Measurements from ENCODE around the gene ASB14.
"Not testable (repeated sequence)": the region's sequence is repeated elsewhere in the genome, so short reads cannot be mapped to it uniquely, and the experiment has no call there.

ASB14 gene

GRCh38 chr3:57292159-57292896 lies at the start of gene ASB14:
TSS of gene ASB14 (minus strand) at chr3:57292685. CDS start at chr3:57292033, 652 bp downstream.
- no peak for DNase-seq (ENCODE audit: low spot score)

DNA sequence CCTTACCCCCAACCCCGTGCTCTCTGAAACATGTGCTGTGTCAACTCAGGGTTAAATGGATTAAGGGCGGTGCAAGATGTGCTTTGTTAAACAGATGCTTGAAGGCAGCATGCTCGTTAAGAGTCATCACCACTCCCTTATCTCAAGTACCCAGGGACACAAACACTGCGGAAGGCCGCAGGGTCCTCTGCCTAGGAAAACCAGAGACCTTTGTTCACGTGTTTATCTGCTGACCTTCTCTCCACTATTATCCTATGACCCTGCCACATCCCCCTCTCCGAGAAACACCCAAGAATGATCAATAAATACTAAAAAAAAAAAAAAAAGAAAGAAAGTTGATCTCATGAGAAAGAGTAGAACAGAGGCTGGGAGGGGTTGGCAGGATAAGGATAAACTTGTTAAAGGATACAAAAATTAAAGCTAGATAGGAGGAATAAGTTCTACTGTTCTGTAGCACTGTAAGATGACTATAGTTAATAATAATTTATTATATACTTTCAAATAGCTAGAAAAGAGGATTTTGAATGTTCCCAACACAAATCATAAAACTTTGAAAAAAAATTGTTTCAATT lies 46.7 kb upstream of the ASB14 start:
- not testable (repeated sequence) for DNase-seq (ENCODE audit: low spot score)

DNA sequence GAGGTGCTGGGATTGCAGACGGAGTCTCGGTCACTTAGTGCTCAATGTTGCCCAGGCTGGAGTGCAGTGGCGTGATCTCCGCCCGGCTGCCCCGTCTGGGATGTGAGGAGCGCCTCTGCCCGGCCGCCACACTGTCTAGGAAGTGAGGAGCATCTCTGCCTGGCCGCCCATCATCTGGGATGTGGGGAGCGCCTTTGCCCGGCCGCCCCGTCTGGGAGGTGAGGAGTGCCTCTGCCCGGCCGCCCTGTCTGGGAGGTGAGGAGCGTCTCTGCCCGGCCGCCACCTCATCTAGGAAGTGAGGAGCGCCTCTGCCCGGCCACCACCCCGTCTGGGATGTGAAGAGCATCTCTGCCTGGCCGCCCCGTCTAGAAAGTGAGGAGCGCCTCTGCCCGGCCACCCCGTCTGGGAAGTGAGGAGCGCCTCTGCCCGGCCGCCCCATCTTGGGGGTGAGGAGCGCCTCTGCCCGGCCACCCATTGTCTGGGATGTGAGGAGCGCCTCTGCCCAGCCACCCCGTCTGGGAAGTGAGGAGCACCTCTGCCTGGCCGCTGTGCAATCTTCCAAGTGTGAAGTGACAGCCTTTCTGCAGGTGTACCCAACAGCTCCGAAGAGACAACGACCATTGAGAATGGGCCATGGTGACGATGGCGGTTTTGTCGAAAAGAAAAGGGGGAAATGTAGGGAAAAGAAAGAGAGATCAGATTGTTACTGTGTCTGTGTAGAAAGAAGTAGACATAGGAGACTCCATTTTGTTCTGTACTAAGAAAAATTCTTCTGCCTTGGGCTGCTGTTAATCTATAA lies 46.0 kb upstream of the ASB14 start:
- DNase-seq (ENCODE audit: low spot score): not testable (repeated sequence)

- DNase-seq (ENCODE audit: low spot score): no peak
Observed at GRCh38 chr3:57335283-57335938, 42.9 kb upstream of the ASB14 start.

- DNase-seq (ENCODE audit: low spot score): no peak
Observed at GRCh38 chr3:57331078-57331610, 38.7 kb upstream of the ASB14 start.

DNA sequence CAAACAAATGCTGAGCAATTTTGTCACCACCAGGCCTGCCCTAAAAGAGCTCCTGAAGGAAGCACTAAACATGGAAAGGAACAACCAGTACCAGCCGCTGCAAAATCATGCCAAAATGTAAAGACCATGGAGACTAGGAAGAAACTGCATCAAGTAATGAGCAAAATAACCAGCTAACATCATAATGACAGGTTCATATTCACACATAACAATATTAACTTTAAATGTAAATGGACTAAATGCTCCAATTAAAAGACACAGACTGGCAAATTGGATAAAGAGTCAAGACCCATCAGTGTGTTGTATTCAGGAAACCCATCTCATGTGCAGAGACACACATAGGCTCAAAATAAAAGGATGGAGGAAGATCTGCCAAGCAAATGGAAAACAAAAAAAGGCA lies 34.0 kb upstream of the ASB14 start:
- not testable (repeated sequence) for DNase-seq (ENCODE audit: low spot score)

DNA sequence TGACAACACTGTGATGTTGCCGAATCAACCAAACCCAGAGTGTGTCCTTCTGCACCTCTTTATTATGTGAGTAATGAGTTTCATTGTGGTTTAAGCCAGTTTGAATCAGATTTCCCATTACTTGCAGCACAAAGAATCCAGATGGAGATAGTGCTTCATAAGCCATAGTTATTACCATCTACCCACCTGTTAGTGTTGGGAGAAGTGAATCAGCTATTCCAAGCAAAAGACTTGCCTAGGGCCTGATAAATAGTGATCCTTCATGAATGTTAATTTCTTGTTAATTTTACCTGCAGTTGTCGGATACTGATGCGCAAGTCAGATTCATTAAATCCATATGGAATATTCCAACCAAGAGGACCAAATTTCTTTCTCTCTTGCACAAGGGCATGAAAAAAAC lies 21.7 kb upstream of the ASB14 start:
- no peak for DNase-seq (ENCODE audit: low spot score)

GRCh38 chr3:57309769-57310360 lies 17.4 kb upstream of the ASB14 start:
- no peak for DNase-seq (ENCODE audit: low spot score)

- not testable (repeated sequence) for DNase-seq (ENCODE audit: low spot score)
Observed at GRCh38 chr3:57303520-57303919, 11.0 kb upstream of the ASB14 start.

GRCh38 chr3:57298041-57298440 lies 5.6 kb upstream of the ASB14 start:
- DNase-seq (ENCODE audit: low spot score): no peak

DNA sequence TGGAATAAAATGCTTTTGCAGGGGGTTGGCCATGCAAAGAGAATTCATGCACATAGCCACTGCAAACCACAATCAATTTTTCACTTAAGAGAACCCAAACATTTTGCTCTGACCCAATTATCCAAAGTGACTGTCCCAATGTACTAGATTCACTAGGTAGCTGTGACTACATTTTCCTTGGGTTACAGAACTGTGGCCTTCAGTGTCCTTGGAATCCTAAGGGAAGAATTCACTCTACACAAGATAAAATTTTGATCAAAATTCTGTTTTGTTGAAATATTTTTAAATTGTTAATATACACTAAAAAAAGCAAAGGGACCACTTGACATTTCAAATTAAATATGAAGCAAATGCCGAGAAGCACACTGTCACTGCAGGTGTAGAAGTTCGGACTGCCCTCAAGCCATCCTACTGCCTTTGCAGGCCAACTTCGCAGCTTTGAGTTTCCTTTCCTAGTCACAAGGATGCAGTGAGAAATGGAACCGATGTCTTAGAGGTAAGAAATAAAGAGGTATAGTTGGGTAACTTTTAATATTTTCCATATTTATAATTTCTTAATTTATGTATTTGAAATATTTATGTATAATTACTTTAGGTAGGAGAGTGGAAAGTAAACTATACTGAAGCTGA lies 527 bp upstream of the ASB14 start:
- no peak for DNase-seq (ENCODE audit: low spot score)

GRCh38 chr3:57288403-57288802 lies 4.1 kb downstream of the ASB14 start:
- no peak for DNase-seq (ENCODE audit: low spot score)

DNA sequence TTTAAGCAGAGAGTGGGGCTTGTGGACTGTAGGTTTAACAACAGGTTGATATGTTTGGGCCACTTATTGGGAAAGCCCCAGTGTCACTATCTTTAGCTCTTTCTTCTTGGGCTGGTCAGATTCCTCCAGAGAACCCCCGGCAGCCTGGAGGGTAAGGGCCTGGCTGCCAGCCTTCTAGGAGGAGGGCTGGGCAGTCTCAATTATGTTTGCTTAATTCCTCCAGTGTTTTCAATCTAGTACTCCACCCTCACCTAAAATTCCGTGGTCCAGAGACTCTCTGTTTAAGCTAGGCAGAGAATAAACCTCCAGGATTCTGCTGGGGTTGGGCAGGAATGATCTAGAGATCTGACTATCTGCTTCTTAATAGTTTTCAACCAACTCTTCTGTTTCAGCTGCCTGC lies 5.3 kb downstream of the ASB14 start:
- DNase-seq (ENCODE audit: low spot score): no peak

- DNase-seq (ENCODE audit: low spot score): no peak
Observed at GRCh38 chr3:57283334-57283733, 9.2 kb downstream of the ASB14 start.

DNA sequence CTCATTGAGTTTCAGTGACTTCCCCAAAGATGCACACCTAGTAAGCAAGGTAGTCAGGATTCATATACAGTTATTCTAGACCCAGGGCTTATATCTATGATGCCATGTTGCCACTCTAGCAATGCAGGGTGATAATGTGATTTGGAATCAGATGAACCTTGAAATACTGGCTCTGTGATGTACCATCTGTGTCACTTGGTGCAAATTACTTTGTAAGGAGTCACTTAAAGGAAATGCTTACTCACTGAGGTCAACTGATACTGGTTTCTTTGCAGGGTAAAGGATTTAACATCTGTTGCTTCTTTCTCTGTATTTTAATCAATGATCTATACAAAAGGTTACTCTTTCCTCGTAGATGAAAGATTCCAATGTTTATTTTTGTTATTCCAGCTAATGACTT lies 10.8 kb downstream of the ASB14 start:
- no peak for DNase-seq (ENCODE audit: low spot score)

GRCh38 chr3:57279685-57280084 lies 12.8 kb downstream of the ASB14 start:
- DNase-seq (ENCODE audit: low spot score): no peak

DNA sequence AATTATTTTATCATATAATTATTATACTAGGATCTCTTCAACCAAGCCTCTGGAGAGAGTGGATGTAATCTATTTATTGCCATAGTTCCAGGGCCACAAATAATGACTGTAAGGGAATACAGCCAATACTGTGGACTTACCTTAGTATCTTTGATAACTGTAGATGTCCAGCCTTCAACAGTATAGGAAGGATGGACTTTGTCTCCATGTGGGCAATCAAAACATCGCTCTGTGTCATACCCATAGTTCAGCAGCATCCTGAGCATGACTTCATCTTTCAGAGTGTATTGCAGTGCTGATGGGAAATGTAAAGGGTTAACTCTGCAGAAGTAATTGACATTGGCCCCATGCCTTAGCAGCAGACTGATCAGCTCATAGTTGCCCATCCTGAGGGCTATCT lies 14.2 kb downstream of the ASB14 start:
- no peak for DNase-seq (ENCODE audit: low spot score)

DNA sequence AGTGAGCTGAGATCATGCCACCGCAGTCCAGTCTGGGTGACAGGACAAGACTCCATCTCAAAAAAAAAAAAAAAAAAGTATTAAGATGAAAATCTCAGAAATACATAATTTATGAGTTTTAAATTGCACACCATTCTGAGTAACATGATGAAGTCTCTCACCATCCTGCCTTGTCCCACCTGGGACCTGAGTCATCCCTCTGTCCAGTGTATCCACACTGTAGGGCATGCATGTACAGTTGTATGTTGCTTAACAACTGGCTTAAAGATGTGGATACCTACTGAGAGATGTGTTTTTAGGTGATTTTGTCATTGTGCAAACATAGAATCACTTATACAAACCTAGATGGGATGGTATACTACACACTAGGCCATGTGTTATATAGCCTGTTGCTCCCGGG lies 17.1 kb downstream of the ASB14 start:
- DNase-seq (ENCODE audit: low spot score): no peak

DNA sequence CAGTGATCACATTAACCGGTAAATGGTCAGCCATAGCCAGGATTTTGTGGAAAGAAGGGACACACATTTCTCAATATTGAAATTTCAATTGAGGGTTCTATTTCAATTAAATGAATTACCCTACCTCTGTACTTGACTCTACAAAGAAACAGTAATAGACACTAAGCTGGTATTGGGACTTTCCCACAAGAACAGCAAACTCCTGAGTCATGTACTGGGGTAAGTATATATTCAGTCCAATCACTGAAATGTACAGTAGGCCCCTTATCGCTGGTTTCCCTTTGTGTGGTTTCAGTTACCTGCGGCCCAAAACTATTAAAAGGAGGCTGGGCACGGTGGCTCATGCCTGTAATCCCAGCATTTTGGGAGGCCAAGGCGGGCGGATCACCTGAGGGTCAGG lies 17.6 kb downstream of the ASB14 start:
- no peak for DNase-seq (ENCODE audit: low spot score)

GRCh38 chr3:57268416-57268815 lies 24.1 kb downstream of the ASB14 start:
- DNase-seq (ENCODE audit: low spot score): no peak

- DNase-seq (ENCODE audit: low spot score): no peak
Observed at GRCh38 chr3:57261929-57262328, 30.6 kb downstream of the ASB14 start.

All from globus pallidus (tissue), 1 donor.